Left ventricle myocardium inferior (tissue), 1 donor: ENCODE data around the gene PHLDB2. TPM values are rescaled to one million over a fixed set of nuclear protein-coding genes. Genes with fewer than 3 reads are reported as not detected.

Experiments used
- DNase-seq: peaks from one replicate; pipeline ENCODE4 v3.0.0-alpha.2; 2020
- H3K27ac ChIP-seq: fragments of 200-600 bp; replicated peaks from 2 replicates; pipeline ENCODE4 v1.8.0; 2021
- H3K27me3 ChIP-seq: fragments of 200-600 bp; 2 replicates; pipeline ENCODE4 v1.8.0; 2021; ENCODE audit warnings: low read depth
- H3K36me3 ChIP-seq: fragments of 200-600 bp; 2 replicates; pipeline ENCODE4 v1.8.0; 2021
- H3K4me1 ChIP-seq: fragments of 200-600 bp; 2 replicates; pipeline ENCODE4 v1.8.0; 2021
- H3K4me3 ChIP-seq: fragments of 200-600 bp; 2 replicates; pipeline ENCODE4 v1.8.0; 2021; ENCODE audit warnings: mild to moderate bottlenecking, moderate library complexity
- H3K9me3 ChIP-seq: fragments of 200-600 bp; replicated peaks from 2 replicates; pipeline ENCODE4 v1.8.0; 2021
- CTCF ChIP-seq: fragments of 200-600 bp; IDR thresholded peaks from 2 replicates; pipeline ENCODE4 v1.8.0; 2021; ENCODE audit warnings: antibody characterized with exemption, mild to moderate bottlenecking, borderline replicate concordance
- intact Hi-C: fragments of 100-400 bp; cut with micrococcal nuclease; formaldehyde crosslinking; loops from one replicate; pipeline ENCODE4 v1.11.0; 2022
- total RNA-seq: library from RNA; stranded (reverse); fragmentation: NEBNext Ultra II Directional; extraction: Animal tissue kit (Norgen Biotek cat#: 25700); gene quantifications from one replicate; pipeline ENCODE4 v1.2.1, GENCODE V29; 2021
- donor health status: DM: no; HTN: yes; CAD: no; lungs with severe emphysema.

The PHLDB2 gene
- total RNA-seq, 1 donor from 2014 or later: 89.3 TPM

- TF ChIP-seq CTCF: no peak
- no peak overlapping the region for H3K4me3 ChIP-seq
- peaks cover 55% of the 10 kb centered on the region for H3K4me1 ChIP-seq
- no peaks in the 10 kb centered on the region for H3K27me3 ChIP-seq
- peak overlapping the region; percentile 63 for H3K27ac ChIP-seq
- H3K36me3 ChIP-seq: no peaks in the 10 kb centered on the region
- intact Hi-C loops: no loop called here
- DNase-seq: no peak
- no peaks in the 10 kb centered on the region for H3K9me3 ChIP-seq
Measured at GRCh38 chr3:112011376-112011940, 152.4 kb downstream of the PHLDB2 start.

GRCh38 chr3:112012205-112012992 lies 153.3 kb downstream of the PHLDB2 start:
- no peaks in the 10 kb centered on the region for H3K27me3 ChIP-seq
- no peak for DNase-seq
- H3K9me3 ChIP-seq: no peaks in the 10 kb centered on the region
- peaks cover 51% of the 10 kb centered on the region for H3K4me1 ChIP-seq
- no peak for TF ChIP-seq CTCF
- intact Hi-C loops: no loop called here
- no peaks in the 10 kb centered on the region for H3K36me3 ChIP-seq
- no peak overlapping the region for H3K4me3 ChIP-seq
- H3K27ac ChIP-seq: peak overlapping the region; percentile 80

GRCh38 chr3:112013058-112013783 lies 154.2 kb downstream of the PHLDB2 start:
- Histone ChIP-seq H3K27ac (peak overlapping the region; percentile 80), H3K36me3 (no peaks in the 10 kb centered on the region), H3K4me1 (peaks cover 43% of the 10 kb centered on the region), H3K9me3 (no peaks in the 10 kb centered on the region), H3K27me3 (no peaks in the 10 kb centered on the region), H3K4me3 (no peak overlapping the region)
- peak; percentile 84 for TF ChIP-seq CTCF
- DNase-seq: peak; percentile 57
- intact Hi-C loops: no loop called here

- Histone ChIP-seq H3K4me1 (peaks cover 39% of the 10 kb centered on the region), H3K36me3 (no peaks in the 10 kb centered on the region), H3K27me3 (no peaks in the 10 kb centered on the region), H3K9me3 (no peaks in the 10 kb centered on the region), H3K4me3 (no peak overlapping the region), H3K27ac (peak overlapping the region; percentile 80)
- no peak for TF ChIP-seq CTCF
- DNase-seq: no peak
- intact Hi-C loops: no loop called here
Measured at GRCh38 chr3:112013784-112014143, 154.7 kb downstream of the PHLDB2 start.

GRCh38 chr3:112017091-112017490 lies 158.0 kb downstream of the PHLDB2 start:
- H3K4me3 ChIP-seq: no peak overlapping the region
- TF ChIP-seq CTCF: no peak
- intact Hi-C loops: no loop called here
- no peaks in the 10 kb centered on the region for H3K27me3 ChIP-seq
- no peaks in the 10 kb centered on the region for H3K9me3 ChIP-seq
- H3K4me1 ChIP-seq: peaks cover 17% of the 10 kb centered on the region
- DNase-seq: no peak
- no peaks in the 10 kb centered on the region for H3K36me3 ChIP-seq
- H3K27ac ChIP-seq: no peak overlapping the region
